ENCODE results near the gene ECI2.
A peak's percentile ranks its signal among the peaks of the same experiment; 100 is the strongest.

Gene ECI2

GRCh38 chr6:4134841-4135664 lies at the start of gene ECI2:
Gene ECI2, minus strand, starts transcription at chr6:4135575. Its CDS starts 15 bp downstream, at chr6:4135560.
- Histone ChIP-seq H3K79me2 (ENCODE audit: insufficient read depth, low read depth) (no peaks in the 10 kb centered on the region), H3K27ac (peak within 1 kb of the TSS; percentile 71), H3K9ac (peak within 1 kb of the TSS; percentile 59), H4K20me1 (ENCODE audit: insufficient read depth) (no peaks in the 10 kb centered on the region), H3K36me3 (ENCODE audit: insufficient read depth) (no peaks in the 10 kb centered on the region), H3K27me3 (ENCODE audit: insufficient read depth, low read depth) (no peaks in the 10 kb centered on the region), H3K4me3 (IDR thresholded peaks at IDR 0.05; ENCODE audit: insufficient read depth, low read depth, low read length) (no peak within 1 kb of the TSS), H2AFZ (ENCODE audit: low read depth) (peak within 1 kb of the TSS; percentile 92), H3K4me2 (peak within 1 kb of the TSS; percentile 89), H3K4me1 (ENCODE audit: low read depth, poor library complexity, severe bottlenecking) (peaks cover 17% of the 10 kb centered on the region)
- TF ChIP-seq CTCF (conservative IDR thresholded peaks at IDR 0.05; ENCODE audit: low read depth, low read length): no peak

GRCh38 chr6:4180652-4181255 lies 45.4 kb upstream of the ECI2 start:
- H4K20me1 ChIP-seq (ENCODE audit: insufficient read depth): no peaks in the 10 kb centered on the region
- H3K27me3 ChIP-seq (ENCODE audit: insufficient read depth, low read depth): no peaks in the 10 kb centered on the region
- no peak for TF ChIP-seq CTCF (conservative IDR thresholded peaks at IDR 0.05; ENCODE audit: low read depth, low read length)
- H2AFZ ChIP-seq (ENCODE audit: low read depth): no peak overlapping the region
- no peak overlapping the region for H3K9ac ChIP-seq
- H3K27ac ChIP-seq: no peak overlapping the region
- H3K4me1 ChIP-seq (ENCODE audit: low read depth, poor library complexity, severe bottlenecking): no peaks in the 10 kb centered on the region
- H3K4me2 ChIP-seq: no peak overlapping the region
- no peaks in the 10 kb centered on the region for H3K36me3 ChIP-seq (ENCODE audit: insufficient read depth)
- H3K79me2 ChIP-seq (ENCODE audit: insufficient read depth, low read depth): no peaks in the 10 kb centered on the region
- no peak overlapping the region for H3K4me3 ChIP-seq (IDR thresholded peaks at IDR 0.05; ENCODE audit: insufficient read depth, low read depth, low read length)

- Histone ChIP-seq H3K36me3 (ENCODE audit: insufficient read depth) (no peaks in the 10 kb centered on the region), H4K20me1 (ENCODE audit: insufficient read depth) (no peaks in the 10 kb centered on the region), H3K79me2 (ENCODE audit: insufficient read depth, low read depth) (no peaks in the 10 kb centered on the region), H3K4me1 (ENCODE audit: low read depth, poor library complexity, severe bottlenecking) (no peaks in the 10 kb centered on the region), H3K27me3 (ENCODE audit: insufficient read depth, low read depth) (no peaks in the 10 kb centered on the region), H3K4me2 (no peak overlapping the region), H3K9ac (no peak overlapping the region), H2AFZ (ENCODE audit: low read depth) (no peak overlapping the region), H3K4me3 (IDR thresholded peaks at IDR 0.05; ENCODE audit: insufficient read depth, low read depth, low read length) (no peak overlapping the region), H3K27ac (no peak overlapping the region)
- TF ChIP-seq CTCF (conservative IDR thresholded peaks at IDR 0.05; ENCODE audit: low read depth, low read length): no peak
Observed at GRCh38 chr6:4179960-4180651, 44.7 kb upstream of the ECI2 start.

- H4K20me1 ChIP-seq (ENCODE audit: insufficient read depth): no peaks in the 10 kb centered on the region
- H3K4me3 ChIP-seq (IDR thresholded peaks at IDR 0.05; ENCODE audit: insufficient read depth, low read depth, low read length): no peak overlapping the region
- no peak overlapping the region for H3K27ac ChIP-seq
- no peak overlapping the region for H2AFZ ChIP-seq (ENCODE audit: low read depth)
- no peaks in the 10 kb centered on the region for H3K79me2 ChIP-seq (ENCODE audit: insufficient read depth, low read depth)
- no peaks in the 10 kb centered on the region for H3K36me3 ChIP-seq (ENCODE audit: insufficient read depth)
- no peak overlapping the region for H3K4me2 ChIP-seq
- H3K4me1 ChIP-seq (ENCODE audit: low read depth, poor library complexity, severe bottlenecking): no peaks in the 10 kb centered on the region
- TF ChIP-seq CTCF (conservative IDR thresholded peaks at IDR 0.05; ENCODE audit: low read depth, low read length): no peak
- no peaks in the 10 kb centered on the region for H3K27me3 ChIP-seq (ENCODE audit: insufficient read depth, low read depth)
- no peak overlapping the region for H3K9ac ChIP-seq
Observed at GRCh38 chr6:4178737-4179333, 43.5 kb upstream of the ECI2 start.

Measured in KMS-11 (cell line).